Type B pancreatic cell (in vitro differentiated cells): ENCODE measurements around the gene SNX32. TPM values are rescaled to one million over a fixed set of nuclear protein-coding genes. Genes with fewer than 3 reads are reported as not detected.
"Not testable (repeated sequence)": the region's sequence is repeated elsewhere in the genome, so short reads cannot be mapped to it uniquely, and the experiment has no call there.

Experiments
- DNase-seq: peaks from one replicate; pipeline ENCODE4 v3.0.0; 2021; ENCODE audit warnings: mixed read lengths; ENCODE audit not compliant: unreplicated experiment; ENCODE audit errors: extremely low spot score
- H3K27ac Mint-ChIP-seq: 2 replicates; pipeline ENCODE4 v1.8.0; 2021; ENCODE audit warnings: mild to moderate bottlenecking, mixed read lengths
- H3K27me3 Mint-ChIP-seq: 2 replicates; pipeline ENCODE4 v1.8.0; 2021; ENCODE audit warnings: mixed read lengths
- H3K36me3 Mint-ChIP-seq: 2 replicates; pipeline ENCODE4 v1.8.0; 2021; ENCODE audit warnings: mixed read lengths
- H3K4me1 Mint-ChIP-seq: one replicate; pipeline ENCODE4 v1.8.0; 2021; ENCODE audit warnings: mixed read lengths; ENCODE audit not compliant: unreplicated experiment
- H3K4me3 Mint-ChIP-seq: 2 replicates; pipeline ENCODE4 v1.8.0; 2021; ENCODE audit warnings: mild to moderate bottlenecking, mixed read lengths
- H3K9me3 Mint-ChIP-seq: 2 replicates; pipeline ENCODE4 v1.8.0; 2021; ENCODE audit warnings: mixed read lengths
- CTCF ChIP-seq: fragments of 200-600 bp; sonication (generic); conservative IDR thresholded peaks from 2 replicates; pipeline ENCODE4 v1.5.0; 2021; ENCODE audit warnings: antibody characterized with exemption, mild to moderate bottlenecking
- total RNA-seq: library from RNA; stranded (reverse); gene quantifications from 2 replicates; pipeline ENCODE4 v1.2.1, GENCODE V29; 2021; ENCODE audit warnings: low replicate concordance

SNX32 gene
- total RNA-seq, 1 donor from 2014 or later = 4.2 TPM

GRCh38 chr11:65829459-65829858 is 4.3 kb upstream of the SNX32 start:
- Mint-ChIP-seq H3K27ac (no peak overlapping the region), H3K36me3 (no peaks in the 10 kb centered on the region), H3K4me1 (peaks cover 19% of the 10 kb centered on the region), H3K27me3 (peaks cover 23% of the 10 kb centered on the region), H3K4me3 (no peak overlapping the region), H3K9me3 (peaks cover 4% of the 10 kb centered on the region)
- DNase-seq = no peak
- TF ChIP-seq CTCF = no peak

- Mint-ChIP-seq H3K4me1 (peaks cover 19% of the 10 kb centered on the region), H3K27me3 (peaks cover 23% of the 10 kb centered on the region), H3K4me3 (peak overlapping the region; percentile 72)
- H3K9me3 Mint-ChIP-seq, H3K27ac Mint-ChIP-seq, DNase-seq, H3K36me3 Mint-ChIP-seq: not testable (repeated sequence)
Observed at GRCh38 chr11:65832231-65832630, 1.5 kb upstream of the SNX32 start.

GRCh38 chr11:65834202-65834601 is 439 bp downstream of the SNX32 start:
- no peak for DNase-seq
- Mint-ChIP-seq H3K36me3 (no peaks in the 10 kb centered on the region), H3K27me3 (peaks cover 23% of the 10 kb centered on the region), H3K27ac (no peak overlapping the region), H3K9me3 (peaks cover 4% of the 10 kb centered on the region), H3K4me1 (peaks cover 19% of the 10 kb centered on the region), H3K4me3 (no peak overlapping the region)
- TF ChIP-seq CTCF = no peak

- H3K4me1 Mint-ChIP-seq = peaks cover 6% of the 10 kb centered on the region
- no peak overlapping the region for H3K4me3 Mint-ChIP-seq
- no peaks in the 10 kb centered on the region for H3K9me3 Mint-ChIP-seq
- no peak for TF ChIP-seq CTCF
- H3K36me3 Mint-ChIP-seq = no peaks in the 10 kb centered on the region
- H3K27me3 Mint-ChIP-seq = no peaks in the 10 kb centered on the region
- peak overlapping the region; percentile 53 for H3K27ac Mint-ChIP-seq
- DNase-seq = no peak
Observed at GRCh38 chr11:65842144-65842543, 8.4 kb downstream of the SNX32 start.

- TF ChIP-seq CTCF = no peak
- Mint-ChIP-seq H3K9me3 (no peaks in the 10 kb centered on the region), H3K27ac (peak overlapping the region; percentile 91), H3K4me1 (peaks cover 6% of the 10 kb centered on the region), H3K36me3 (no peaks in the 10 kb centered on the region), H3K27me3 (peaks cover 3% of the 10 kb centered on the region), H3K4me3 (peak overlapping the region; percentile 52)
- DNase-seq = no peak
Observed at GRCh38 chr11:65843811-65844210, 10.0 kb downstream of the SNX32 start.

- DNase-seq = no peak
- Mint-ChIP-seq H3K4me3 (peak overlapping the region; percentile 62), H3K4me1 (peaks cover 6% of the 10 kb centered on the region), H3K27me3 (peaks cover 3% of the 10 kb centered on the region), H3K36me3 (no peaks in the 10 kb centered on the region), H3K27ac (peak overlapping the region; percentile 91), H3K9me3 (no peaks in the 10 kb centered on the region)
- no peak for TF ChIP-seq CTCF
Observed at GRCh38 chr11:65844231-65844872, 10.6 kb downstream of the SNX32 start.
